BJ (cell line): ENCODE results near the gene ITGB4. TPM values are rescaled to one million over a fixed set of nuclear protein-coding genes. Genes with fewer than 3 reads are reported as not detected.

Source experiments
- CTCF ChIA-PET: fragments of 350-600 bp; formaldehyde crosslinking; extraction: SDS; loops from one replicate; lab custom pipeline; 2021; ENCODE audit warnings: antibody characterized with exemption, inconsistent platforms; lab: Yijun Ruan, JAX
- POLR2A ChIA-PET: fragments of 300-600 bp; sonication (Branson Sonifier 250); formaldehyde crosslinking; extraction: SDS; loops from one replicate; lab custom pipeline; 2021; ENCODE audit warnings: antibody characterized with exemption; lab: Charles Lee
- DNase-seq: peaks from one replicate; pipeline ENCODE4 v3.0.0-alpha.2; 2011; ENCODE audit warnings: low read depth
- H3K27me3 ChIP-seq: 2 replicates; pipeline ENCODE4 v1.6.0; 2011; ENCODE audit warnings: low read length; ENCODE audit not compliant: control insufficient read depth, insufficient read depth
- H3K36me3 ChIP-seq: 2 replicates; pipeline ENCODE4 v1.5.1; 2011; ENCODE audit warnings: low read length; ENCODE audit not compliant: control insufficient read depth, insufficient read depth
- H3K4me3 ChIP-seq: 2 replicates; pipeline ENCODE4 v1.5.1; 2011; ENCODE audit warnings: low read depth, mild to moderate bottlenecking, control low read depth, low read length
- CTCF ChIP-seq: IDR thresholded peaks from 2 replicates; pipeline ENCODE4 v1.5.1; 2011; ENCODE audit warnings: low read depth, mild to moderate bottlenecking, control low read depth, inconsistent platforms, low read length, moderate library complexity; ENCODE audit not compliant: insufficient read depth
- polyA plus RNA-seq: library from polyadenylated mRNA; depleted of rRNA; stranded (reverse); fragments of >200 nt; gene quantifications from 2 replicates; pipeline ENCODE4 v1.2.3, GENCODE V29; 2011

Gene ITGB4
- polyA plus RNA-seq, 1 experiment, result 2.3 TPM

GRCh38 chr17:75684924-75685323, 36.3 kb upstream of the ITGB4 start:
- DNase-seq, result peak; percentile 78
- TF ChIP-seq CTCF, result no peak
- Histone ChIP-seq H3K27me3 (no peaks in the 10 kb centered on the region), H3K36me3 (peaks cover 2% of the 10 kb centered on the region; the same call in 1 of the 2 replicates), H3K4me3 (no peak overlapping the region)
- ChIA-PET POLR2A (no interaction called here), CTCF (interaction anchor here (0.8 to 19.7 kb wide), 6 partner anchors 8 to 84 kb away, joined by 3 to 607 read pairs (median 10); partner anchors contain the start of gene SMIM5)

GRCh38 chr17:75685499-75685898, 35.8 kb upstream of the ITGB4 start:
- no peak overlapping the region for H3K4me3 ChIP-seq
- H3K27me3 ChIP-seq, result no peaks in the 10 kb centered on the region
- DNase-seq, result no peak
- no peak for TF ChIP-seq CTCF
- ChIA-PET POLR2A (no interaction called here), CTCF (interaction anchor here (0.7 to 19.7 kb wide), 6 partner anchors 7 to 487 kb away, joined by 3 to 607 read pairs (median 7); partner anchors contain the start of gene SMIM5)
- peaks cover 2% of the 10 kb centered on the region; the same call in 1 of the 2 replicates for H3K36me3 ChIP-seq

GRCh38 chr17:75688209-75688825, 32.9 kb upstream of the ITGB4 start:
- Histone ChIP-seq H3K27me3 (no peaks in the 10 kb centered on the region), H3K4me3 (no peak overlapping the region), H3K36me3 (peaks cover 6% of the 10 kb centered on the region)
- ChIA-PET POLR2A (no interaction called here), CTCF (interaction anchor here (1.6 to 19.7 kb wide), 2 partner anchors 13 to 61 kb away, joined by 5 to 607 read pairs; no protein-coding TSS in a partner anchor)
- no peak for DNase-seq
- TF ChIP-seq CTCF, result no peak

- ChIA-PET CTCF (interaction anchor here (19.7 kb wide), 1 partner anchor 60 kb away, joined by 607 read pairs; no protein-coding TSS in a partner anchor), POLR2A (no interaction called here)
- peaks cover 6% of the 10 kb centered on the region for H3K36me3 ChIP-seq
Observed at GRCh38 chr17:75689441-75689873, 31.8 kb upstream of the ITGB4 start.

More at GRCh38 chr17:75689441-75689873, 31.8 kb upstream of the ITGB4 start:
- no peak for TF ChIP-seq CTCF
- no peak for DNase-seq
- H3K27me3 ChIP-seq, result no peaks in the 10 kb centered on the region
- H3K4me3 ChIP-seq, result no peak overlapping the region
